ENCODE data around the gene RPS8.
"Not testable (repeated sequence)": the region's sequence is repeated elsewhere in the genome, so short reads cannot be mapped to it uniquely, and the experiment has no call there.

- not testable (repeated sequence) for TF ChIP-seq CTCF (IDR thresholded peaks at IDR 0.05; ENCODE audit: low read length); EZH2 (optimal IDR thresholded peaks at IDR 0.05; ENCODE audit: low read depth, low read length); EZH2phosphoT487 (IDR thresholded peaks at IDR 0.05; ENCODE audit: low read length)
Measured at GRCh38 chr1:44766421-44766820, 8.9 kb upstream of the RPS8 start.

Data from MM.1S (cell line).